ENCODE data around the gene LRCH1.

LRCH1 gene

DNA sequence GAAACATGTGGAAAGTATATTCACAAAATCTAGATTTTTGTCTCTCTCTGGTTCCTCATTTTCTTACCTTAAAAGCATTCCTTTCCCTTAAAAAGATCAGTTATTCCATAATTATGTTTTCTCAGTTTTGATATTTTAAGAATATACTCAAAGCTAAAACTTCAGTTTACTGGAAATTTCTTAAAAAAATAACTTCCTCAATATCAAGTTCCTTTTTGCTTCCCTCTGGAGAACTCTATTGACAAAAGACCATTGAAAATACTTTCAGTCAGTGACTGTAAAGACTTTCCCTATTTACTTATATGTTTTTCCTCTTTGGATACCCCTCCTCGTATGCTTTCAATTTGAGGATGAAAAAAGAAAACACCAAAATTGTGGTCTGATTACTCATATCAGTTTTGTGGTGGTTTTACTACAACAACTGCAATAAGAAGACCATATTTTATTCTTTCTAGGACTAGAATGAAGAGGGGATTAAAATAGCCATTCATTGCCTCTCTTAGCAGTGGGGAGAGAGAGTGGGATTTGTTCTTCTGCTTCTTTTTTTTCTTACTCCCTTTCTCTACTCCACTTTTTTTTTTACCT, 130.8 kb downstream of the LRCH1 start:
- Histone ChIP-seq H3K36me3 (ENCODE audit: control insufficient read depth in 2 of 2, insufficient read depth in 2 of 2, low read length in 2 of 2) (peaks cover 0 to 6% of the 10 kb centered on the region in 2 donors), H3K4me1 (ENCODE audit: control insufficient read depth, insufficient read depth, low read length) (peaks cover 30% of the 10 kb centered on the region), H3K4me3 (ENCODE audit: low read length in 2 of 2) (no peak overlapping the region), H3K27me3 (ENCODE audit: control insufficient read depth in 1 of 2, insufficient read depth in 2 of 2, low read length in 2 of 2) (no peaks in the 10 kb centered on the region), H3K27ac (ENCODE audit: low read length) (no peak overlapping the region), H3K9me3 (ENCODE audit: control insufficient read depth in 2 of 2, low read length in 2 of 2) (no peaks in the 10 kb centered on the region), H3K9ac (ENCODE audit: low read length in 2 of 2) (no peak overlapping the region)

DNA sequence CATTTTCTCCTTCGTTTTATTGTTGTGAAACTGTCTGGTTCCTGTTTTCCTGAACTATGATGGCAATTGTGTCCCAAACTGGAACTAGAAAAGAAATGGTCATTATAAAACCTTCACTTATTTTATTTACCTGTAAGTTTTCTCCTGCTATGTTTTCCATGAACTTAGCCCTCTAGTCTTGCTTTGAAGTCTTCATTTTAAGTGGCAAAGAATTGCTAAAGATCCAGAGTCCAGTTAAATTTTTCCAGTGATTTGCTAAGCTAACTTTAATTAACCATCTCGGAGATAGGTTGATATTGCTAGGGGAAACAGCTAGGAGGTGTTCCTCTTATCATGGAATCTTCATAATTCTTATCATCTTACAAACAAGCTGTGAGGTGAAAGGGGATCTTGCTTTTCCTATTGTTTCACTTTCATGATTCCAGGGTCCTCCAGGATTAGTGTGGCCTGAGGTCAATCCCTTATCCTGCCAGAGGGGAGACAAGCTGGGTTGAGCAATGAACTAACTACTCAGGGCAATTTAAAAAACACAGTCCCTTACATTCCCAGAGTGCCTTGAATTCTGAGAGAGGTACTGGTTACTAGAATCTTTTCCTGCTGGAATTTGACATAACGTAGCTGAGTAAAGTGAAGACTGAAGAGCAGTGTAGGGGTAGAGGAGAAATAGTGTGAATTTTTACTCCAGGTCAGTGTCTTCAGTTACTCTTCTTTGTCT, 131.5 kb downstream of the LRCH1 start:
- Histone ChIP-seq H3K9ac (ENCODE audit: low read length in 2 of 2) (peak overlapping the region in 1 of 2 donors; percentile 2), H3K27me3 (ENCODE audit: control insufficient read depth in 1 of 2, insufficient read depth in 2 of 2, low read length in 2 of 2) (no peaks in the 10 kb centered on the region), H3K27ac (ENCODE audit: low read length) (peak overlapping the region; percentile 59), H3K9me3 (ENCODE audit: control insufficient read depth in 2 of 2, low read length in 2 of 2) (no peaks in the 10 kb centered on the region), H3K4me1 (ENCODE audit: control insufficient read depth, insufficient read depth, low read length) (peaks cover 24% of the 10 kb centered on the region), H3K36me3 (ENCODE audit: control insufficient read depth in 2 of 2, insufficient read depth in 2 of 2, low read length in 2 of 2) (peaks cover 0 to 6% of the 10 kb centered on the region in 2 donors), H3K4me3 (ENCODE audit: low read length in 2 of 2) (peak overlapping the region; percentile 4 to 6)

DNA sequence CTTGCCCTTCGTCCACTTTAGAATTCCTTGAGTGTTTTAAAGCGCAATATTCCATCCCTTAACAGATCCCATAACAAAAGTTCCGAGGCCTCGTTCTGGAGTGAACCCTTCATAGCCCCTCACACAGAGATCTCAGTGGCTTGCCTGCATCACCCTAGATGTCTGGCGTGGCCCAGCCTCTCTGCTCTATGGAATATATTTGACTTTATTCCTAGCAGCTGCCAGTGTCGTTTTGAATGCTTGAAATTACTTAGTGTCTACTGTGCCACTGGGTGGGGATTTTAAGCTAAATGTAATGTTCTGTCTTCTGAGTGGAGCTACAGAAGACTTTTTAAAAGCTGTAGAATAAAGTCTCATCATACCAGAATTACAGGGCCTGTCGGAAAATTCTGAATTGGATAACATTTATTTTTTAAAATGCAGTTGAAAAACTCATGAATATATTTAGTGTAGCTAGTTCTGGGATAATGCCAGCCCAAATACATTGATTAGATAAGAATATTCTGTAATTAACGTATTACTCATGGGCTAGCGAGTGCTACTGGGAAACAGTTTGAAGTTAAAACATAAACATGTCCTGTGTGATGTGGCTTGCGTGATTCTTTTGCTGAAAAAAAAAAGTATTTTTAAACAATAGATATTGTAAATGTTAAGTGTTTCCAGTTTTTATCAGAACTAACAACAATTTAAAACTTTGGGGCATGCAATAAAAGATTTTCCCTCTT, 132.2 kb downstream of the LRCH1 start:
- Histone ChIP-seq H3K4me1 (ENCODE audit: control insufficient read depth, insufficient read depth, low read length) (peaks cover 17% of the 10 kb centered on the region), H3K36me3 (ENCODE audit: control insufficient read depth in 2 of 2, insufficient read depth in 2 of 2, low read length in 2 of 2) (peaks cover 0 to 6% of the 10 kb centered on the region in 2 donors), H3K9ac (ENCODE audit: low read length in 2 of 2) (peak overlapping the region in 1 of 2 donors; percentile 2), H3K4me3 (ENCODE audit: low read length in 2 of 2) (peak overlapping the region in 1 of 2 donors; percentile 4), H3K27me3 (ENCODE audit: control insufficient read depth in 1 of 2, insufficient read depth in 2 of 2, low read length in 2 of 2) (no peaks in the 10 kb centered on the region), H3K9me3 (ENCODE audit: control insufficient read depth in 2 of 2, low read length in 2 of 2) (no peaks in the 10 kb centered on the region), H3K27ac (ENCODE audit: low read length) (peak overlapping the region; percentile 59)

- Histone ChIP-seq H3K4me1 (ENCODE audit: control insufficient read depth, insufficient read depth, low read length) (peaks cover 9% of the 10 kb centered on the region), H3K9ac (ENCODE audit: low read length in 2 of 2) (no peak overlapping the region), H3K36me3 (ENCODE audit: control insufficient read depth in 2 of 2, insufficient read depth in 2 of 2, low read length in 2 of 2) (peaks cover 0 to 6% of the 10 kb centered on the region in 2 donors), H3K27me3 (ENCODE audit: control insufficient read depth in 1 of 2, insufficient read depth in 2 of 2, low read length in 2 of 2) (no peaks in the 10 kb centered on the region), H3K9me3 (ENCODE audit: control insufficient read depth in 2 of 2, low read length in 2 of 2) (no peaks in the 10 kb centered on the region), H3K4me3 (ENCODE audit: low read length in 2 of 2) (no peak overlapping the region), H3K27ac (ENCODE audit: low read length) (peak overlapping the region; percentile 19)
Measured at GRCh38 chr13:46686171-46686570, 133.2 kb downstream of the LRCH1 start.

DNA sequence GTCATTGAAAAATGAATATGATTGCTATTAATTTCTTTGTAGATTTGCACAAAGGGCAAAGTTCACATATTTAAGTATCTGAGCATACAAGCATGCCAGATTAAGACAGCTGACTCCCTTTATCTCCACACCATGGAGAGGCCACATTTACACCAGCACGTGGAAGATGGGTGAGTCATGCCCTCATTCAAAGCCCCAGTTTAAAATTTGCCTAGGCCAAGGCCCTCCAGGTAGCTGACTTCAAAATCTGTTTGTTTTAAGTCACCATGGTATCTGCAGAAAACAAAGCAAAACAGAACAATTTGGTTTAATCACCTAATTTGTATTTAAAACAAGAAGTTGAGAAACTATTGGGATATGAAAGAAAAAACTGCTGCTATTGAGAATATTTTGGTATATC, 134.8 kb downstream of the LRCH1 start:
- Histone ChIP-seq H3K4me1 (ENCODE audit: control insufficient read depth, insufficient read depth, low read length) (peaks cover 6% of the 10 kb centered on the region), H3K27me3 (ENCODE audit: control insufficient read depth in 1 of 2, insufficient read depth in 2 of 2, low read length in 2 of 2) (no peaks in the 10 kb centered on the region)

GRCh38 chr13:46688306-46688705, 135.3 kb downstream of the LRCH1 start:
- peaks cover 2 to 3% of the 10 kb centered on the region in 2 donors for H3K36me3 ChIP-seq (ENCODE audit: control insufficient read depth in 2 of 2, insufficient read depth in 2 of 2, low read length in 2 of 2)
- no peak overlapping the region for H3K9ac ChIP-seq (ENCODE audit: low read length in 2 of 2)
- H3K4me3 ChIP-seq (ENCODE audit: low read length in 2 of 2) = no peak overlapping the region

More for the DNA sequence above, 134.8 kb downstream of the LRCH1 start:
- no peak overlapping the region for H3K27ac ChIP-seq (ENCODE audit: low read length)
- no peaks in the 10 kb centered on the region for H3K36me3 ChIP-seq (ENCODE audit: control insufficient read depth in 2 of 2, insufficient read depth in 2 of 2, low read length in 2 of 2)
- H3K4me3 ChIP-seq (ENCODE audit: low read length in 2 of 2) = no peak overlapping the region
- H3K9ac ChIP-seq (ENCODE audit: low read length in 2 of 2) = no peak overlapping the region
- no peaks in the 10 kb centered on the region for H3K9me3 ChIP-seq (ENCODE audit: control insufficient read depth in 2 of 2, low read length in 2 of 2)

GRCh38 chr13:46698014-46698413, 145.0 kb downstream of the LRCH1 start:
- Histone ChIP-seq H3K36me3 (ENCODE audit: control insufficient read depth in 2 of 2, insufficient read depth in 2 of 2, low read length in 2 of 2) (peaks cover 36 to 45% of the 10 kb centered on the region in 2 donors), H3K9ac (ENCODE audit: low read length in 2 of 2) (no peak overlapping the region), H3K4me3 (ENCODE audit: low read length in 2 of 2) (peak overlapping the region; percentile 20 to 22), H3K9me3 (ENCODE audit: control insufficient read depth in 2 of 2, low read length in 2 of 2) (no peaks in the 10 kb centered on the region), H3K27ac (ENCODE audit: low read length) (peak overlapping the region; percentile 68), H3K4me1 (ENCODE audit: control insufficient read depth, insufficient read depth, low read length) (peaks cover 28% of the 10 kb centered on the region), H3K27me3 (ENCODE audit: control insufficient read depth in 1 of 2, insufficient read depth in 2 of 2, low read length in 2 of 2) (no peaks in the 10 kb centered on the region)

More at GRCh38 chr13:46688306-46688705, 135.3 kb downstream of the LRCH1 start:
- H3K4me1 ChIP-seq (ENCODE audit: control insufficient read depth, insufficient read depth, low read length) = peaks cover 6% of the 10 kb centered on the region
- no peaks in the 10 kb centered on the region for H3K9me3 ChIP-seq (ENCODE audit: control insufficient read depth in 2 of 2, low read length in 2 of 2)
- no peaks in the 10 kb centered on the region for H3K27me3 ChIP-seq (ENCODE audit: control insufficient read depth in 1 of 2, insufficient read depth in 2 of 2, low read length in 2 of 2)
- H3K27ac ChIP-seq (ENCODE audit: low read length) = no peak overlapping the region

DNA sequence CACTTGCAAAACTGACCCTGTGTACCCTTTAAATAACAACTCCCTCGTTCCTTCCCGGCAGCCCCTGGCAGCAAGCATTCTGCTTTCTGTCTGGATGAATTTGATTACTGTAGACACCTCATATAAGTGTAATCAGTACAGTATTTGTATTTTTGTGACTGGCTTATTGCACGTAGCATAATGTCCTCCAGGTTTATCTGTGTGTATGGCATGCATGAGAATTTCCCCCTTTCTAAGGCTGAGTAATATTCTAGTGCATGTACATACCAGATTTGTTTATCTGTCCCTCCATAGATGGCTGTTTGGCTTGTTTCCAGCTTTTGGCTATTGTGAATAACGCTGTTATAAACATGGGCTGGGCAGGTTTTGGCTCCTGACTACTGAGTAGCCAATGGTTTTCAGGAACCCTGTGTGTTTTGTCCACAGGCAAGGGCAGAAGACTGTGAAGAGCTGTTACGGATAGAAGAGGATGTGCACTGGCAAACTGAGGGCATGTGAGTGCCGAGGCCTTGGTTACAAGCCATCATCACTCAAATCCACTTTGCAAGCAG, 146.0 kb downstream of the LRCH1 start:
- Histone ChIP-seq H3K4me3 (ENCODE audit: low read length in 2 of 2) (peak overlapping the region in 1 of 2 donors; percentile 0), H3K9me3 (ENCODE audit: control insufficient read depth in 2 of 2, low read length in 2 of 2) (no peaks in the 10 kb centered on the region), H3K9ac (ENCODE audit: low read length in 2 of 2) (no peak overlapping the region), H3K4me1 (ENCODE audit: control insufficient read depth, insufficient read depth, low read length) (peaks cover 28% of the 10 kb centered on the region), H3K36me3 (ENCODE audit: control insufficient read depth in 2 of 2, insufficient read depth in 2 of 2, low read length in 2 of 2) (peaks cover 35 to 39% of the 10 kb centered on the region in 2 donors), H3K27ac (ENCODE audit: low read length) (peak overlapping the region; percentile 68), H3K27me3 (ENCODE audit: control insufficient read depth in 1 of 2, insufficient read depth in 2 of 2, low read length in 2 of 2) (no peaks in the 10 kb centered on the region)

DNA sequence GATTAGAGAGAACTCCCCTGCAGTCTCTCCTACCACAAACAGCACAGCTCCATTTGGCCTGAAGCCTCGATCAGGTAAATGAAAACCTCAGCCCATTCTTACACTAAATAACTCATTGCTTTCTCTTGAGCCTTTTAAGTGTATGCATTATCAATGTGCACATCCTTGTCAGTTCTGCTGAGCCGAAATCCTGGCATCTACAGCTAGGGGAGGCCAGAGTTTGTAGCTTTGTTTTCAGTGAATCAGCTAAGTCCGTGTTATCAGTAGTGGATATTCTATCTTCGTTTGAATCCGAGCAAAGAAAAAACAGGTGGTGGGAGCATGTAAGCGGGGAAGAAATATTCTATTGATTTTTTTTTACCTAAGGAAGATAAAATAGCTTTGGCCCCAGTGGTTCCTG, 159.6 kb downstream of the LRCH1 start:
- Histone ChIP-seq H3K4me1 (ENCODE audit: control insufficient read depth, insufficient read depth, low read length) (no peaks in the 10 kb centered on the region), H3K27me3 (ENCODE audit: control insufficient read depth in 1 of 2, insufficient read depth in 2 of 2, low read length in 2 of 2) (no peaks in the 10 kb centered on the region), H3K9ac (ENCODE audit: low read length in 2 of 2) (no peak overlapping the region), H3K9me3 (ENCODE audit: control insufficient read depth in 2 of 2, low read length in 2 of 2) (no peaks in the 10 kb centered on the region), H3K4me3 (ENCODE audit: low read length in 2 of 2) (no peak overlapping the region), H3K36me3 (ENCODE audit: control insufficient read depth in 2 of 2, insufficient read depth in 2 of 2, low read length in 2 of 2) (peaks cover 16 to 24% of the 10 kb centered on the region in 2 donors), H3K27ac (ENCODE audit: low read length) (no peak overlapping the region)

DNA sequence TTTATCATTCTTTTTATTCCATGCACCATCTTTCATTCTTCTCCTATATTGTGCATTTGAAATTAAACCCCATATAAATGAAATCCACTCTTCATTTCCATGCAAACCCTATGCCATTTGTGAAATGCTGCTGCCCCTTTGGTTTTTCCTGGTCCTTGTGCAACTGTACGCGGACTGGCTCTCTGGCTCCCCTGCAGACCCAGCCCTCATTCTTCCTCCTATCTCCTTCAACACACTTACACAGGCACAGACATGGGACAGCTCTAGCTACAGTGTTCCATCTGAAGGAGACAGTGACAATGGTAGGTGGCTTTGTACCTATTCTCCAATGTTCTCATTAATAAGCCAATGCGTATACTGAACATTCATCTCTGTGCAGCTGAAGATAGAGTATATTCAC, 162.4 kb downstream of the LRCH1 start:
- no peak overlapping the region for H3K27ac ChIP-seq (ENCODE audit: low read length)
- H3K27me3 ChIP-seq (ENCODE audit: control insufficient read depth in 1 of 2, insufficient read depth in 2 of 2, low read length in 2 of 2) = no peaks in the 10 kb centered on the region
- H3K4me3 ChIP-seq (ENCODE audit: low read length in 2 of 2) = no peak overlapping the region
- H3K36me3 ChIP-seq (ENCODE audit: control insufficient read depth in 2 of 2, insufficient read depth in 2 of 2, low read length in 2 of 2) = peaks cover 8 to 19% of the 10 kb centered on the region in 2 donors
- H3K4me1 ChIP-seq (ENCODE audit: control insufficient read depth, insufficient read depth, low read length) = no peaks in the 10 kb centered on the region
- no peaks in the 10 kb centered on the region for H3K9me3 ChIP-seq (ENCODE audit: control insufficient read depth in 2 of 2, low read length in 2 of 2)
- no peak overlapping the region for H3K9ac ChIP-seq (ENCODE audit: low read length in 2 of 2)

Measured in stomach smooth muscle (tissue), 2 donors.